HG03159 (cell line): ENCODE results near the gene MED14.
"Not testable (repeated sequence)": the region's sequence is repeated elsewhere in the genome, so short reads cannot be mapped to it uniquely, and the experiment has no call there.

Experiments
- ATAC-seq: cut with Tn5 transposase; IDR thresholded peaks from one replicate; pipeline ENCODE4 v1.9.1; 2021; ENCODE audit warnings: mild to moderate bottlenecking, moderate library complexity; ENCODE audit not compliant: unreplicated experiment

Gene MED14

GRCh38 chrX:40735325-40736169 lies at the start of gene MED14:
TSS of gene MED14 (minus strand) at chrX:40735542. CDS start at chrX:40735412, 130 bp downstream.
- peak; percentile 91 for ATAC-seq

DNA sequence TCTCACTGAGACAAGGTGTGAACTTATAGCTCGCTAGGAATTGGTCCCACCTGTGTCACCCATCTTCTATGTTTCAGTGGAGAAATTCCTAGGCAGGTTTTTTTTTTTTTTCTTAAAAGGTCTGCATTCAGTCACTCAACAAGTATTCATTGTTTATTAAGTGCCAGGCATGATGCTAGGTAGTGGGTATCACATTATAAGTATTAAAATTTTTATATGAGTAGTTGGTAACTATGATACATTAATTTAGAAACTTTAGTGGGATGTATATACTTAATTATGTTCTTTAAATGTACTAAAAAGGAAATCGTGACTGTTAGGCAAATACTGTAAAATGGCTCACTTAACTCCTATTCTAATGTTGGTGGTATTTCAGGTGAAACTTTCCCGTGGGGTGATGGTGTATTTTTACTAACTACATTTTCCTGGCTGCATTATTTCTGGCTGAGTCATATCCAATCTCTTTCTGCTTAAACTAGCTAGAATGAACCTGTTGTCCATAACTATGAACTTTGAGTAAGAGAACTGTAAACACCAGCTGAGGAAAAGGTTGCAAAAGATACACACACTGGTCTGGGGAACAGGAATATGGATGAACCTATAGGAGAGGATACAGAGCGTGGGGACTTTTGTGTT lies 49.3 kb upstream of the MED14 start:
- ATAC-seq: no peak

DNA sequence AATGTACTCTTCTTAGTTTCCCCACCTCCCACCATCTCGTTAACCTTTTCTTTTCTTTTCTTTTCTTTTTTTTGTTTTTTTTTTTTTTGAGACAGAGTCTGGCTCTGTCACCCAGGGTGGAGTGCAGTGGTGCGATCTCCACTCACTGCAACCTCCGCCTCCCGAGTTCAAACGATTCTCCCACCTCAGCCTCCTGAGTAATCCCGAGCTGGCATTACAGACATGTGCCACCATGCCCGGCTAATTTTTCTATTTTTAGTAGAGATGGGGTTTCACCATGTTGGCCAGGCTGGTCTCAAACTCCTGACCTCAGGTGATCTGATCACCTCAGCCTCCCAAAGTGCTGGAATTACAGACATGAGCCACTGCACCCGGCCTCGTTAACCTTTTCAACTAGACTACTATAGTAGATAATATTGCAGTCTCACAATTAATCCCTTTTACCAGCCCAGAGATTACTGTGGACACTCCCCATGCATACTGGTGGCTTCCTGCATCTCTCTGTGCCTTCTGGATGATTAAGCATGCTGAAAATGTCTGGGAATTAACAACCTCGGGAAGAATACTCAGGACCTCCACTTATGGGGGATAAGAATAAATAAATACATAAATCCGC lies 47.4 kb upstream of the MED14 start:
- not testable (repeated sequence) for ATAC-seq

- ATAC-seq: no peak
These were observed 45.6 kb upstream of the MED14 start for GRCh38 chrX:40780951-40781350.

DNA sequence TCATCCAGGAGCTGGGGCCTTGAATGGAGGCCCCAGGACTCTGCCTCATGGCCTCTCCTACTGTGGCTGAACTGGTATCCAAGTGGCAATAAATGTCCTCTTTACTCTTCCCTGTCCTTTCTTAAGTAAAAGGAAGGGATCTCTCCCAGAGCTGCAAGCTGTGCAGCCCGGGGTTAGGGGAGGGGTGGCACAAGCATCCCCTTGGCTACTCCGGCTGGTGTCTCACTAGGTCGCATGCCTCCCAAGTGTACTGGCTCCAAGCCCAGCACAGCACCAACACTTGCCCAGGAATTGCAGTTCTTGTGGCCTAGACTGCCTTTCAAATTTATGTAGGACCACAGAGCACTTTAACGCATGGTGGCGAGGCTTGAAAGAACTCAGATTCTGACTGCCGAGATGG lies 44.7 kb upstream of the MED14 start:
- ATAC-seq: no peak

DNA sequence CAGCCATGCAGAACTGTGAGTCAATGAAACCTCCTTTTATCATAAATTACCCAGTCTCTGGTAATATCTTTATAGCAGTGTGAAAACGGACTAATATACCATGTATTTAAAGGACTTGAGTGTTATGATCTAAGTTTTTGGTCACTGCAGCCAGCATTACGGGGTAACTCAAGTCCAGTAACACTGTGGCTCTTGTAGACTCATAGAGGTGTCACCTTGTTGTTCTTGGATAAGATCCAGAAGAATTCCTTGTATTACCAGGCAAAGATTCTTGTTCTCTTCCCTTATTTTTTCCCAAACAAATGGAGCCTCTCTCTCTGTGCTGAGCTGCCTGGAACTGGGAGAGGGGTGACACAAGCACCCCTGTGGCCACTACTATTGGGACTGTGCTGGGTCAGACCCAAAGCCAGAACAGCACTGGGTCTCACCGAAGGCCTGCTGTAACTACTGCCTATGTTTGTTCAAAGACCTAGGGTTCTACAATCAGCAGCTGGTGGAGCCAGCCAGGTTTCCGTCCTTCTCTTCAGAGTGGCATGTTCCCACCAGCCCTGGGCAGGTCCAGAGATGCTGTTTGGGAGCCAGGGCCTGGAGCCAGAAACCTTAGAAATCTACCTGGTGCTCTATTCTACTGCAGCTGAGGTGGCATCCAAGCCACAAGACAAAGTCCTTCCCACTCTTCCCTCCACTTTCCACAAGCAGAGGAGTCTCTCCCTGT lies 43.7 kb upstream of the MED14 start:
- no peak for ATAC-seq

GRCh38 chrX:40773809-40774208 lies 38.5 kb upstream of the MED14 start:
- no peak for ATAC-seq

DNA sequence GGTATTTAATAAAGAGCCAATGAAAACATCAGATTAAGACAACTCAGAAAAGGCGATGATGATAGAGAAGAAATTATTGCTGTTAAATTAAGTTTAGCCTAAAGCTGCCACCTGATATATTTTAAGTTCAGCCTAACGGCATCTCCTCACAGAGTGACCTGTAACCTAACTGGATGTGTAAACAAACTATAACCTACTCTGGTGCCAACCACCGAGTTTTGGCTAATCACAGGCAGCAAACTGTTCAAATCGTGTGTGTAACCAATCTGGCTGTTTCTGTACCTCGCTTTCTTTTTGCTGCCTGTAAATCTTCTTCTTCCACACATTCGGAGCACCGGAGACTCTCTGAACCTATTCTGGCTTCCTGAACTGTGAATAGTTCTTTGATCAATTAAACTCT lies 37.8 kb upstream of the MED14 start:
- no peak for ATAC-seq

DNA sequence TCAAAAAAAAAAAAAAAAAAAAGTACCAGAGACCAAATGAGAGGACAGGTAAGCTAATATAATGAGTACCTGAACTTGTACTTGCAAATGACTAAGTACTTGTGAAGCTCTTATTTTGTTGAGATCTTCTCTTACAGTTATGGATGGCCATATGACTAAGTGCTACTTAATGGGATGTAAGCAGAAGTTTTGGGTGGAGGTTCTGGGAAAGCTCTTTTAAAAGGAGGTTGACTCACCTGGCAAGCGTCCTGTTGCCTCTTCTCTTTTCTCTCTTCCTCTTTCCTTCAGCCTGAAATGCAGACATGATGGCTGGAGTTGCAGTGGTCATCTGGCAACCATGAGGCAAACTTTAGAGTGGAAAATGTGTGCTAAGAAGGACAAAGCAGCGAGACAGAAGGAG lies 36.9 kb upstream of the MED14 start:
- ATAC-seq: no peak

GRCh38 chrX:40761762-40762161 lies 26.4 kb upstream of the MED14 start:
- no peak for ATAC-seq

GRCh38 chrX:40759374-40759773 lies 24.0 kb upstream of the MED14 start:
- no peak for ATAC-seq

DNA sequence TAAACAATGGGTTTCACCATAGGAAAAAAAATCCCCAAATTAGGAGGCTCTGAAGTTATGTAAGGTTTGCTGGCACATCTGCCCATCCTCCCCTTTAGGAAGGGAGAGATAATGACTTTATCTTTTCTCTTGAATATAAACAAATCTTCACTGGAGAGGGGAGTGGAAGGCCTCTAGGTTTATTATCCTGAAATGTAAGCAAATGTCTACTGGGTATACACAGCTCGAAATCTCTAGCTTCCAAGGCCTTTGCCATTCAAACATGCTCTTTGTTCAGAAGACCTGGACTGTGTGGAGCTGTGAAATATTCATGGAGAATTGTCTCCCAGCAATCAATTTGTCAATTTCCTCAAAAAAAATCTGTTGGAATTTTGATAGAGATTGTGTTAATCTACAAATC lies 21.7 kb upstream of the MED14 start:
- ATAC-seq: no peak

DNA sequence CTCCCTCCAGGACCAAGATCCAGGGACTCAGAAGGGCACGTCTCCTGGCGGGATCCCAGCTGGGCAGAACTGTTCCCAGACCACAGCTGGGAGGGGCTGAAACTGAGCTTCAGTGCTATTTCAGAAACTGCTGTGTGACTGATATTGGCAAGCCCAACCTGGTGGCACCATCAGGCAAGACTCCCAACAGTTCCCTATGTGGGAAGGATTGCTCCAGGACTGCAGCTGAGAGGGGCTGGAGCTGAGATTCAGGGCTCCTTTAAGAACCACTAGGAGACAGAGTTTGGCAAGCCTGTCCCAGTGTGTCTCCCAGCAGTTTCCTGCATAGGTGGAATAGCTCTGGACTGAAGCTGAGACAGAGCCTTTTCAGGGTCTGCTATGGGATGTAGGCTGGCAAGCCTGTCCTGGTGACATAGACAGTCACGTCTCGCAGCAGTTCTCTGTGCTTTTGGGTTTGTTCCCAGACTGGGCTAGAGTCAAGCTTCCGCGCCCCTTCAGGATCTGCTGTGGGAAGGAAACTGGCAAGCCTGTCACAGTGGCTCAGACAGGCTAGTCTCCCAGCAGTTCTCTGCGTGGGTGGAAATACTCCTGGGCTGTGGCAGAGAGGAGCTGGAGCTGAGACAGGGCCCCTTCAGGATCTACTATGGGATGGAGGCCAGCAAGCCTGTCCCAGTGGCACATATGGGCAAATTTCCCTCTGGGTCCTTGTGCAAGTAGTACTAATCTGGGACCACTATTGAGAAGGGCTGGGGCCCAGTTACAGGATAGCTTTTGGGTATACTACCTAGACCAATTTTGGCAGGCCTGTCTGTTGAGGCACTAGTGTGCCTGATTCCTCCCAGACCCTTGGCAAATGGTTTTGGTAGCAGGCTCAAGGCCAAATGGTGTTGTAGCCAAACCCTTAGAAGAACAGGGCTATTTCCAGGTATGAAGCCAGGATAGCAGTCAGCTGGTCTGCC lies 20.2 kb upstream of the MED14 start:
- ATAC-seq: no peak

- no peak for ATAC-seq
These were observed 14.5 kb upstream of the MED14 start for GRCh38 chrX:40749681-40750494.

- no peak for ATAC-seq
These were observed 13.6 kb upstream of the MED14 start for GRCh38 chrX:40748977-40749376.

GRCh38 chrX:40746521-40746920 lies 11.2 kb upstream of the MED14 start:
- no peak for ATAC-seq

GRCh38 chrX:40736170-40736505 lies 796 bp upstream of the MED14 start:
- no peak for ATAC-seq

- ATAC-seq: peak; percentile 18
These were observed 394 bp downstream of the MED14 start for GRCh38 chrX:40734971-40735324.

DNA sequence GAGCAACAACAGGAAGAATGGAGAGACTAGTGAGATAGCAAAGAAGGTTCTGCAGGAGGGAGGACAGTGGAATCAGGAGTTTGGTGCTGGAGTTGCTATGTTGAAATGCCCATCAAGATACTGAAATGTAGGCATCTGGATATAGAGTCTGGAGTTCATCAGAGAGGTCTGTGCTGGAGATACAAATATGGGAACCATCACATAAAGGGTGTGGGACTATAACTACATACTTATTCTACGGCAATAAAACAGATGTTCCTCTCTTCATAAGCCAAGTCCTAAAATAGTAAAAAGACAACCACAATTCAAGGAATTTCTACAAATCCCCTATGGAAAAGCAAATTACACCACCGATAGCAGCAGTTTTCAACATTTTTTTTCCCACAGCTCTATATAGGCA lies 1.6 kb downstream of the MED14 start:
- ATAC-seq: no peak

- ATAC-seq: not testable (repeated sequence)
These were observed 2.8 kb downstream of the MED14 start for GRCh38 chrX:40732499-40732898.
